GM21447 (cell line): ENCODE results near the gene NSG2.
"Not testable (repeated sequence)": the region's sequence is repeated elsewhere in the genome, so short reads cannot be mapped to it uniquely, and the experiment has no call there.

Source experiments
- ATAC-seq: cut with Tn5 transposase; IDR thresholded peaks from one replicate; pipeline ENCODE4 v1.9.1; 2021; ENCODE audit not compliant: unreplicated experiment

Gene NSG2

DNA sequence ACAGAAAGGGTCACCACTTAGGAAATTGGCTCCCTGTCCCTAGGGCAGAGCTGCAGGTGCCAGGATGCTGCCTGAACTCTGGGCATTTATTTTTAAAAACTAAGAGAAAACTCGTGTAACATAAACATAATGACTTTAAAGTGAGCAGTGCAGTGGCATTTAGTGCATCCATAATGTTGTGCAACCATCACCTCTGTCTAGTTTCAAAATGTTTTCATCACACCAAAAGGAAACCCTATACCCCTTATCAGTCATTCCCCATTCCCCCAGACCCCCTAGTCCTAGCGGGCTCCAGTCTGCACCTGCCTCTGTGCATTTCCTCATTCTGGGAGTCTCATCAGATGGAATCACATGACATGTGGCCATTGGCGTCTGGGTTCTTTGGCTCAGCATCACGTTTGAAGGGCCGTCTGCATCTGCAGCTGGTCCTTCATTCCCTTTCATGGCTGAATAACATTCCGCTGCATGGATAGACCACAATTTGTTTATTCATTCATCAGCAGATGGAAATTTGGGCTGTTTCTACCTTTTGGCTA is 55.8 kb downstream of the NSG2 start:
- no peak for ATAC-seq

DNA sequence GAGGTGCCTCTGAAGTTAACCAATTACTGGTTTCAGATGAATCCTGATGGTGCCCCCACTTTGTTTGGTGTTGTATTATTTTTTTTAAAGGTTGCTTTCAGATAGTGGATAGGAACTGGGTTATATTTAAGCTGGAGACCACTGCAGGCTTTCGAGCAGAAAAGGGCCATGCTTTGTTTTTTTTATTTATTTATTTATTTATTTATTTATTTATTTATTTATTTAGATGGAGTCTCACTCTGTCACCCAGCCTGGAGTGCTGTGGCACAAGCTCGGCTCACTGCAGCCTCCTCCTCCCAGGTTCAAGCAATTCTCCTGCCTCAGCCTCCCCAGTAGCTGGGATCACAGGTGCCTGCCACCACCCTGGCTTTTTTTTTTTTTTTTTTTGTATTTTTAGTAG is 57.1 kb downstream of the NSG2 start:
- ATAC-seq: not testable (repeated sequence)

- ATAC-seq: no peak
Measured at GRCh38 chr5:174106997-174107655, 61.6 kb downstream of the NSG2 start.

DNA sequence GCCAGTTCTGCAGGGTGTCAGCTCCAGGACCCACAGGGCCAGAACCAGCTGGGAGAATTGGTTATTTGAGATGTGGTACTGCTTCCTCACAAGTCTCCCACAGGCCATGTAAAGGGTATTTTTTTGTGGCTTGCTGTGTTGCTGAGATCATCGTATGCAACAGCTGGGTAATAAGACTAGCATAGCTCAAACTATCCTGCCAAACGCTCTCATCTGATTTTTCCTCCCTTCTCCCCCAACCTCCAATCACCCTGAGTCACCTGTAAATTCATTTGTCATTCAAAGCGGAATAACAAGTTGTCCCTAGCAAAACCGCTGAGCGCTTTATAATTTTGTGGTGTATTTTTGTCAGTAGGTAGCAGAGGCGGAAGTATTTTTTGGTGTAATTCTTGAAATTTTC is 63.2 kb downstream of the NSG2 start:
- no peak for ATAC-seq

DNA sequence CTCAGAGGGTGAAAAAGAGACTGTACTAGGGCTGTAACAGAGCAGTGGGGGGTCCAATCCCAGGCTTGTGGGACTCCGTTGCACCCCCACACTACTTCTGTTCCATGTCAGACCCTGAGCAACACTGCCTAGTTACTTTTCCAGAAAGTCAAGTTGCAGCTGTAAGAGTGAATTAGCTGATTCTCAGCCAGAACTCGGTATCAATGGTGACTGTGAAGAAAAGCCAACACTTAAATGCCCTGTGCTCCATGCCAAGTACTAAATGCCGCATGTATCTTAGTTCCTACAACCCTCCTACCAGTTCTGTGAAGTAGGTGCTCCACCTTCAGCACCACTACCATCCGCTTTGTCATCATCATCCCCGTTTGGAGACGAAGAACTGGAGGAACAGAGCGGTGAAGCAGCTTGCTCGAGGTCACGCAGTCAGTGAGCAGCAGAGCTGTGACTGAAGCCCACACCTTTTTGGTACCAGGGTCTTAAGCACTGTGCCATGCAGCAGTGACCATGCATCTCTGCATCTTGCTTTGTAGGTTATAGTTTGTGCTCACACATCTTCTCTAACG is 64.3 kb downstream of the NSG2 start:
- no peak for ATAC-seq

DNA sequence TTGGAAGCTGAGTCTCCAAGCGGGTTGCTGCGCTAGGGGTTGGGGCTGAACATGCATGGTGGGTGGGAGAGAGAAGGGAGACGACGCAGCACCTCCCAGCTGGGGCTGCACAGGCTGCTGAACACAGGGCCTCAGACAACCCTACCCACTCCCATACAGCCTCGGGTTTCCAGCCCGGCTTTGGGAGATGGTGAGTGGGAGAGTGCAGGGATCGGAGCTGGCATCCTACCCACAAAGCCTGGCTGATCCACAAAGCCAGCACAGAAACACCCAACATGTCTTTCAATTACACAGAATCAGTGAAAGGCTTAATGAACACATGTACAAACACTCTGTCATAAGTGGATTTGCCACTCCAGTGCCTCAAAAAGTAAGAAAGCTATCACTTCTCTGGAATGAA is 64.8 kb downstream of the NSG2 start:
- ATAC-seq: no peak

DNA sequence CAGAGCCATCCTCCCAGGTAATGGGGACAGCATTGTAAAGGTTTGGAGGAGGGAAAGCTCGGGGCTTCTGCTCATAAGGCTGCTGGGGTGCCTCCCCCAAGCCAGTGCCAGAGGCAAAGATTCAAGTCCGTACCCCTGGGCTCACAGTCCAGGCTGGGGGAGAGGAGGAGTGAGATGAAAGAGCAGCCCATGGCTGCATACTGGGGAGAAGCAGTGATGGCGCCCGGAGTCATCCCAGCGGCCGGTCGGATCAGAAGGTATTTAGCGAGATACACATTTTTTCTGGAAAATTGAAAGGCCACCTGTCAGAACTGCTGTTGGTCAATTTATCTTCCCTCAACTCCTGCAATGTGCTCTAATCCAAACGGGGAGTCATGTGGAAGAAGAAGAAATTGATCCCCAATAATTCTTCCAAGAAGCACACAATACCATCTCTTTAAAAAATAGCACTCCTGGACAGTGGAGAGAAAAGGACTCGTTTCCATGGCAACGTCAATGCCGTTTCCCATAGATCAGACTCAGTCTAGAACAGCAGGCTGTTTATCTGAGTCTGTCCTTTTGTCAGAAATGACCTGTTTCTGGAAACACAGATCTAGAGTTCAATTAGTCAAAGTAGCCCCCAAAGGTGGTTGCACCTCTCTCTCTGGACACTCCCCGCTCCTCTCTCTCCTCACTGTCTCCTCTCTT is 65.9 kb downstream of the NSG2 start:
- ATAC-seq: no peak

DNA sequence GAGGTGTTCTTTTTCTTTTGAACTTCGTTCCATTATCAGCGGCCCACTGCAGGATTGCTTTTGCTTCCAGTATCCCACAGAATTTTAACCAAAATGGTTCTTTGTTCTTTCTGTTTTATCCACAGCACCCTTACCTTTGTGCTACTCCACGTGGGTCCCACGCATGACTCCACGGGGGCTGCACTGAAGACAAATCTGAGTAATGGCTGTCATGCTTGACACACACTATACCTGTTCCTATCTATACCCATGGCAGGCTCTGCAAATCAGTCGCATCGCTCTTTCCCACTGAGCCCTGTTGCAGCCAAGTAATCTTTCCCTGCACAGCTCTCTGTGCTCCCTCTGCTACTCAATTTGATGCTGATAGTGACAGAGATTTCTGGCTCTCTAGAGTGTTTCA is 69.7 kb downstream of the NSG2 start:
- no peak for ATAC-seq

GRCh38 chr5:174118823-174119467 is 73.4 kb downstream of the NSG2 start:
- no peak for ATAC-seq

DNA sequence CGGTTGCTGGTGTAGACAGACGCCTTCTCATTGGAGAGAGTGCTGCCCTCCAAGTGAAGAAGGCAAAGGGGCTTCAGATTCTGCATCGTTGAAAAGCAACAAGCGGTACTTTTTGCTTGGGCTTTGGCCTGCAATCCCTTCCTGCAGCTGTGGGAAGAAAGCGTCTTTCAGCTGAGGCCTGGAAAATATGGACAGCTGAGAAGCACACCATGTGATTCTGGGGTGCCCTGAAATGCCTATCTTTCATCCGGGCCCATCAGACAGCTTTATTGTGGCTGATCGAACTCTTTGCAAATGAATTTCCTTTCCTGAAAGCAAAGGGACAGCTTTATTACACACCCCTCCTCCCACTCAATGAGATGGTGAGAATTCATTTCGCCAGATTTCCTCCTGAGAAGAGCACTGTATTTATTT is 74.0 kb downstream of the NSG2 start:
- no peak for ATAC-seq

DNA sequence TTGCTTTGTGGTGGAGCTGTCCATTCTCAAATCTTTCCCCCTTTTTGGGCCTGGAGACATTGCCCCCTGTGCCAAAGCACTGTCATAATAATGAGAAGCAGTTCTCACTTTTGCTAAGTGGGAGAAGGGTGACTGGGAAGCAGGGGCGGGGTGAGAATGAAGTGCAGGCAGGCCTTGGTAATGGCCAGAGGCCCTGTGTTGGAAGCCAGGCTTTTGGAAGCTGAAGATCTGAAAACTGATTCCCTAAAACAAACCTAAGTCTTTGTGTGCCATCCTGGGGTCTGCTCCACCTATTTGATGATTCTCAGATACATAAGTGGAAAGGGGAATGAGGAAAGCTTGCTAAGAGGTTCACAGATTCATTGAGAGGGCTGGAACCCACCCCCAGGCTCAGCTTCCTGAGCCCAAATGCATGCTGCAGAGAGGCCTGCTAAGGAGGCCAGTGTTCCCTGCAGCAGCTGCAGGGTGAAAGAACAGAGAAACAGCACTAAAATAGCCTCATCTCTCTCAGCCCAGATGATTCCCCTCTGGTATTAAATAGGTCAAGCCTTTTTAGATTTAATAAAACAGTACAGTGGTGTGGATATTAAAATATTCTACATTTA is 75.0 kb downstream of the NSG2 start:
- no peak for ATAC-seq

- no peak for ATAC-seq
Measured at GRCh38 chr5:174134545-174134944, 89.0 kb downstream of the NSG2 start.

DNA sequence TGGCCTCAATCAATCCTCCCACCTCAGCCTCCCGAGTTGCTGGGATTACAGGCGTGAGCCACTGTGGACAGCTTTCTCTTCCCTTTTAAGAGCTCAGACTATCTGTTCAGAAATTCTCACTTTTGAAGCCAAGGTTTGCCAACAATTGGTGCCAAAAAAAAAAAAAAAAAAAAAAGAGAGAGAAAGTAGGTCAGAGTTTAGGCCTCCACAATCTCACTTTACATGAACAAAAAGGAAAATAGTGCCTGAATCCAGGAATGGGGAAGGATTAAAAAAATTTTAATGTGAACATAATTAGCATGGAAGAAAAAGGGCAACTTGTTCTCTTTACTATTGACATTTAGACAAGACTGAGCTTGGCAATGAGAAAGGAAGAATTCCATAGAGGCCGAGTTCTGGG is 94.1 kb downstream of the NSG2 start:
- no peak for ATAC-seq

GRCh38 chr5:174140452-174141020 is 95.0 kb downstream of the NSG2 start:
- ATAC-seq: no peak

- ATAC-seq: no peak
Measured at GRCh38 chr5:174141398-174141797, 95.9 kb downstream of the NSG2 start.

DNA sequence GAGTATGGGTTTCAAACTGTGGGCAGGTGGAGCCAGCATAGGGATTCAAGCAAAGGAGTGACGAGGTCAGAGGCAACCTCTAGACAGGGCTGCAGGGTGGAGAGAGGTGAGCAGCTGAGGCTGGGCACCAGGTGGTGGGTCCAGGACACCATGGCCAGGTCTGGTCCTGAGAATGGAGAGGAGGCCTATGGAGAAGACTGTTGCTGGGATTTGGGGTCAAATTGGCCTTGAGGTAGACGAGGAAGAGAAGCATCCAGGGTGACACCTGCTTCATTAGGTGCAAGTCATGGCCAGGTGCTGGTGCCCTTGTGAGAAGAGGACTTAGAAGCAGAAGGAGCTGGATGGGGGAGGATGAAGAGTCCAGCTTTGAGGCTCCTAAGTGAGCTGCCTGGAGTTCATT is 99.6 kb downstream of the NSG2 start:
- ATAC-seq: no peak

DNA sequence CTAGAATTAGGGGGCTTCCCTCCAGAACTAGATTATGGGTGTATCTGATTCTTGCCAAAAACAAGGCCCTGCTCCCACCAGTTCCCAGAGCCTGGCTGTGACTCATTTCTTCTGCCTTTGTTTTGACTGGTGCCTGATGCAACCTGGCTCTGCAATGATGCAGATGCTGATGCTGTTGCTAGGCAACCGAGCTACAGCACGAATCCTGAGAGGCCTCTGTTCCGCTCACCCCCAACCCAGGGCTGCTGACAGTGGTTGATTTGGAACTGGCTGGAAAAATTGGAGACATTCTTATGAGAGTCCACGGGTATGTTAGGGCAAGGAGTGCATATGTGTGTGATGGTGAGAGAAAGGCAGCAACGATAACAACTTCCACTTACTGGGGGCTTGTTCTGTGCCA is 100.3 kb downstream of the NSG2 start:
- ATAC-seq: no peak

DNA sequence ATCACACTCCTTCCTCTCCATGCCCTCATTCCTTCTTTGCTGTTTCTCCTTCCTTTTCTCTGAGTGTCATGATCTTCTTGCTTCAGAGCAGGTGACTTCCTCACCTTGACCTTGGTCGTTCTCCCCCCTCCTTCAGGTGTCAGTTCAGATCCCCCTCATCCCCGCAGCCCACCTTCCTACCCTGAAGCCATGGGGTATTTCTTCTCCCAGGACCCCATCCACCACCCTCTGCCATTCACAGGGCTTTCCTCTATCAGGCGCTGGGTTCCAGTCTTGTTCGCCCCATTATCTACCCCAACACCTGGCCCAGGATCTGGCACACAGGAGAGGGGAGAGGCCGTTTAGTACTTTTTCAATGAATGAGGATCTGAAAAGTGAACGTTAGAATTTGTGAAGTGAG is 101.0 kb downstream of the NSG2 start:
- no peak for ATAC-seq

- not testable (repeated sequence) for ATAC-seq
Measured at GRCh38 chr5:174147012-174147411, 101.5 kb downstream of the NSG2 start.

GRCh38 chr5:174147551-174147950 is 102.0 kb downstream of the NSG2 start:
- ATAC-seq: no peak

DNA sequence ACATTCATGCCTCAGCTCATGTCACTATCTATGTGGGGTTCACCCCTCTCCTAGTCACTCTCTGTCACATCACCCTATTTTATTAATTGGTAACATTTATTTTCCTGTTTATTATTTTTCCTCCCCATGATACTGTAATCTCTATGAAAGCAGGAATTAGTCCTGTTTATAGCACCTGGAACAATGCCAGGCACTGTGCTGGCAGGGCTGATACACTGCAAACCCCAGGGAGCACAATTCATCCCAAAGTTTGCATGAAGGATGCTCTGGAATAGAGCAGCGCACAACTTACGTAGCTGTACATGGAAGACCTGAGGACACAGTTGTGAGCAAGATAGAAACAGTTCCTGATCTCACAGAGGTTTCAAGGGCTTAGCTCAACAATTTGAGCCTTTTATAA is 103.2 kb downstream of the NSG2 start:
- no peak for ATAC-seq
